CD4-positive, alpha-beta memory T cell (primary cell): ENCODE data around the gene PRDM12. TPM values are rescaled to one million over a fixed set of nuclear protein-coding genes. Genes with fewer than 3 reads are reported as not detected.

Experiments
- CTCF ChIA-PET: fragments of 350-600 bp; sonication (Branson Sonifier 250); formaldehyde crosslinking; loops from one replicate; lab custom pipeline; 2021; ENCODE audit warnings: inconsistent platforms; ENCODE audit not compliant: partially characterized antibody; lab: Charles Lee
- POLR2A ChIA-PET: fragments of 350-600 bp; sonication (Branson Sonifier 250); formaldehyde crosslinking; loops from one replicate; lab custom pipeline; 2021; ENCODE audit not compliant: partially characterized antibody; lab: Charles Lee
- DNase-seq, 5 donors: peaks; one replicate each; pipeline versions ENCODE4 v3.0.0 to v3.0.0-alpha.2; 2020 to 2022; ENCODE audit warnings: mixed read lengths in 1 of 5
- H3K27ac ChIP-seq: one replicate; pipeline ENCODE4 v1.7.0; 2013; ENCODE audit warnings: low read depth, low read length
- H3K27me3 ChIP-seq: 2 replicates; pipeline ENCODE4 v1.7.0; 2013; ENCODE audit warnings: mild to moderate bottlenecking, low read length, moderate library complexity; ENCODE audit not compliant: insufficient read depth
- H3K36me3 ChIP-seq: 2 replicates; pipeline ENCODE4 v1.7.0; 2013; ENCODE audit warnings: mild to moderate bottlenecking, low read length, moderate library complexity; ENCODE audit not compliant: insufficient read depth
- H3K4me1 ChIP-seq: 2 replicates; pipeline ENCODE4 v1.7.0; 2013; ENCODE audit warnings: mild to moderate bottlenecking, low read length, moderate library complexity; ENCODE audit not compliant: insufficient read depth
- H3K4me3 ChIP-seq, 2 donors: one replicate each; pipeline ENCODE4 v1.7.0; 2013; ENCODE audit warnings: low read length in 2 of 2, mild to moderate bottlenecking in 1 of 2
- H3K9me3 ChIP-seq, 2 donors: one replicate each; pipeline ENCODE4 v1.7.0; 2013; ENCODE audit warnings: low read length in 2 of 2, control low read depth in 1 of 2; ENCODE audit not compliant: control insufficient read depth in 1 of 2
- H3K27ac Mint-ChIP-seq, 7 donors: one replicate each; pipeline ENCODE4 v1.8.0; 2020 to 2021; ENCODE audit warnings: mixed read lengths in 7 of 7, mild to moderate bottlenecking in 6 of 7, inconsistent platforms in 3 of 7, moderate library complexity in 3 of 7
- H3K27me3 Mint-ChIP-seq, 2 donors: one replicate each; pipeline ENCODE4 v1.8.0; 2020 to 2021; ENCODE audit warnings: mixed read lengths in 2 of 2
- H3K36me3 Mint-ChIP-seq, 2 donors: one replicate each; pipeline ENCODE4 v1.8.0; 2020 to 2021; ENCODE audit warnings: mixed read lengths in 2 of 2, inconsistent platforms in 1 of 2, mild to moderate bottlenecking in 1 of 2
- H3K4me1 Mint-ChIP-seq, 4 donors: one replicate each; pipeline ENCODE4 v1.8.0; 2020 to 2021; ENCODE audit warnings: mixed read lengths in 4 of 4, mild to moderate bottlenecking in 1 of 4
- H3K4me3 Mint-ChIP-seq, 8 donors: one replicate each; pipeline ENCODE4 v1.8.0; 2020 to 2021; ENCODE audit warnings: mixed read lengths in 8 of 8, mild to moderate bottlenecking in 7 of 8, moderate library complexity in 6 of 8, inconsistent platforms in 3 of 8
- H3K9me3 Mint-ChIP-seq, 8 donors: one replicate each; pipeline ENCODE4 v1.8.0; 2020 to 2021; ENCODE audit warnings: mixed read lengths in 8 of 8, mild to moderate bottlenecking in 5 of 8, inconsistent platforms in 3 of 8, moderate library complexity in 1 of 8
- intact Hi-C: fragments of 100-400 bp; cut with micrococcal nuclease; formaldehyde crosslinking; loops from one replicate; pipeline ENCODE4 v1.15.1; 2023
- polyA plus RNA-seq, 2 donors: library from polyadenylated mRNA; unstranded; fragments of 300-500 nt; fragmentation: Illumina TruSeq; gene quantifications; one replicate each; pipeline ENCODE4 v1.2.3, GENCODE V29; 2021
- total RNA-seq, 2 experiments: library from RNA; stranded (reverse); gene quantifications; one replicate each; pipeline ENCODE4 v1.2.3, GENCODE V29; 2021

The PRDM12 gene
- total and polyA plus RNA-seq, 4 experiments from 2014 or later: 0.11 TPM; not detected in 3

- Mint-ChIP-seq H3K27ac (no peak overlapping the region), H3K4me1 (peaks cover 5 to 29% (median 20%) of the 10 kb centered on the region in 4 donors), H3K9me3 (peaks cover 0 to 2% (median 0%) of the 10 kb centered on the region in 8 donors), H3K4me3 (peak overlapping the region in 2 of 8 donors; percentile 2 to 28), H3K36me3 (no peaks in the 10 kb centered on the region), H3K27me3 (peaks cover 35 to 43% of the 10 kb centered on the region in 2 donors)
- Histone ChIP-seq H3K9me3 (no peaks in the 10 kb centered on the region), H3K4me1 (peaks cover 43% of the 10 kb centered on the region), H3K36me3 (no peaks in the 10 kb centered on the region), H3K27me3 (peaks cover 22% of the 10 kb centered on the region), H3K4me3 (no peak overlapping the region), H3K27ac (no peak overlapping the region)
- CTCF ChIA-PET: no interaction called here
- POLR2A ChIA-PET: interaction anchor here (0.9 to 1.0 kb wide), 2 partner anchors 16 to 38 kb away, joined by 3 read pairs; no protein-coding TSS in a partner anchor
- no peak for DNase-seq
- intact Hi-C loops: no loop called here
Observed at GRCh38 chr9:130666393-130667119, 2.2 kb downstream of the PRDM12 start.

GRCh38 chr9:130667120-130667435, 2.7 kb downstream of the PRDM12 start:
- Mint-ChIP-seq H3K9me3 (peaks cover 0 to 2% (median 0%) of the 10 kb centered on the region in 8 donors), H3K4me1 (peaks cover 5 to 24% (median 17%) of the 10 kb centered on the region in 4 donors), H3K4me3 (no peak overlapping the region), H3K36me3 (no peaks in the 10 kb centered on the region), H3K27me3 (peaks cover 30 to 37% of the 10 kb centered on the region in 2 donors), H3K27ac (no peak overlapping the region)
- peaks cover 38% of the 10 kb centered on the region for H3K4me1 ChIP-seq
- no peak overlapping the region for H3K4me3 ChIP-seq
- ChIA-PET POLR2A (no interaction called here), CTCF (no interaction called here)
- no peak overlapping the region for H3K27ac ChIP-seq
- intact Hi-C loops: no loop called here
- no peaks in the 10 kb centered on the region for H3K9me3 ChIP-seq
- peaks cover 17% of the 10 kb centered on the region for H3K27me3 ChIP-seq
- DNase-seq: no peak
- no peaks in the 10 kb centered on the region for H3K36me3 ChIP-seq

GRCh38 chr9:130668196-130668595, 3.8 kb downstream of the PRDM12 start:
- Histone ChIP-seq H3K36me3 (no peaks in the 10 kb centered on the region), H3K27ac (no peak overlapping the region), H3K9me3 (no peaks in the 10 kb centered on the region), H3K4me3 (no peak overlapping the region), H3K27me3 (peaks cover 9% of the 10 kb centered on the region), H3K4me1 (peaks cover 27% of the 10 kb centered on the region)
- peaks cover 23 to 31% of the 10 kb centered on the region in 2 donors for H3K27me3 Mint-ChIP-seq
- no peak for DNase-seq
- no peak overlapping the region for H3K27ac Mint-ChIP-seq
- intact Hi-C loops: no loop called here
- POLR2A ChIA-PET: no interaction called here
- H3K4me1 Mint-ChIP-seq: peaks cover 4 to 15% (median 9%) of the 10 kb centered on the region in 4 donors
- no peak overlapping the region for H3K4me3 Mint-ChIP-seq
- CTCF ChIA-PET: no interaction called here
- no peaks in the 10 kb centered on the region for H3K36me3 Mint-ChIP-seq
- no peaks in the 10 kb centered on the region for H3K9me3 Mint-ChIP-seq

- Mint-ChIP-seq H3K9me3 (no peaks in the 10 kb centered on the region), H3K27ac (no peak overlapping the region), H3K27me3 (peaks cover 23 to 29% of the 10 kb centered on the region in 2 donors), H3K36me3 (no peaks in the 10 kb centered on the region), H3K4me1 (peaks cover 4 to 13% (median 9%) of the 10 kb centered on the region in 4 donors), H3K4me3 (no peak overlapping the region)
- H3K4me3 ChIP-seq: no peak overlapping the region
- intact Hi-C loops: no loop called here
- no peaks in the 10 kb centered on the region for H3K9me3 ChIP-seq
- POLR2A ChIA-PET: no interaction called here
- H3K27ac ChIP-seq: no peak overlapping the region
- DNase-seq: no peak
- no peaks in the 10 kb centered on the region for H3K36me3 ChIP-seq
- CTCF ChIA-PET: no interaction called here
- H3K27me3 ChIP-seq: peaks cover 9% of the 10 kb centered on the region
- peaks cover 22% of the 10 kb centered on the region for H3K4me1 ChIP-seq
Observed at GRCh38 chr9:130668659-130669058, 4.3 kb downstream of the PRDM12 start.

GRCh38 chr9:130669965-130670364, 5.6 kb downstream of the PRDM12 start:
- Mint-ChIP-seq H3K9me3 (no peaks in the 10 kb centered on the region), H3K4me3 (no peak overlapping the region), H3K36me3 (no peaks in the 10 kb centered on the region), H3K27me3 (peaks cover 18 to 24% of the 10 kb centered on the region in 2 donors), H3K27ac (no peak overlapping the region), H3K4me1 (peaks cover 4 to 8% (median 7%) of the 10 kb centered on the region in 4 donors)
- Histone ChIP-seq H3K9me3 (no peaks in the 10 kb centered on the region), H3K4me1 (peaks cover 11% of the 10 kb centered on the region), H3K27ac (no peak overlapping the region), H3K36me3 (no peaks in the 10 kb centered on the region), H3K27me3 (peaks cover 9% of the 10 kb centered on the region), H3K4me3 (no peak overlapping the region)
- ChIA-PET POLR2A (no interaction called here), CTCF (no interaction called here)
- intact Hi-C loops: no loop called here
- no peak for DNase-seq

GRCh38 chr9:130670644-130671043, 6.2 kb downstream of the PRDM12 start:
- Mint-ChIP-seq H3K27ac (no peak overlapping the region), H3K27me3 (peaks cover 14 to 19% of the 10 kb centered on the region in 2 donors)

GRCh38 chr9:130672466-130672865, 8.1 kb downstream of the PRDM12 start:
- H3K27ac ChIP-seq: no peak overlapping the region

More at GRCh38 chr9:130670644-130671043, 6.2 kb downstream of the PRDM12 start:
- no peak for DNase-seq
- ChIA-PET POLR2A (no interaction called here), CTCF (no interaction called here)
- H3K27me3 ChIP-seq: peaks cover 9% of the 10 kb centered on the region
- Mint-ChIP-seq H3K4me3 (no peak overlapping the region), H3K36me3 (no peaks in the 10 kb centered on the region), H3K4me1 (peaks cover 0 to 3% (median under 1%) of the 10 kb centered on the region in 4 donors), H3K9me3 (no peaks in the 10 kb centered on the region)
- H3K27ac ChIP-seq: no peak overlapping the region
- no peak overlapping the region for H3K4me3 ChIP-seq
- H3K36me3 ChIP-seq: no peaks in the 10 kb centered on the region
- no peaks in the 10 kb centered on the region for H3K9me3 ChIP-seq
- intact Hi-C loops: no loop called here
- peaks cover 6% of the 10 kb centered on the region for H3K4me1 ChIP-seq

More at GRCh38 chr9:130672466-130672865, 8.1 kb downstream of the PRDM12 start:
- Mint-ChIP-seq H3K36me3 (no peaks in the 10 kb centered on the region), H3K27me3 (peaks cover 7 to 12% of the 10 kb centered on the region in 2 donors), H3K27ac (no peak overlapping the region), H3K4me3 (no peak overlapping the region), H3K4me1 (no peaks in the 10 kb centered on the region), H3K9me3 (no peaks in the 10 kb centered on the region)
- no peaks in the 10 kb centered on the region for H3K36me3 ChIP-seq
- CTCF ChIA-PET: no interaction called here
- intact Hi-C loops: no loop called here
- H3K27me3 ChIP-seq: no peaks in the 10 kb centered on the region
- POLR2A ChIA-PET: no interaction called here
- no peaks in the 10 kb centered on the region for H3K9me3 ChIP-seq
- no peaks in the 10 kb centered on the region for H3K4me1 ChIP-seq
- H3K4me3 ChIP-seq: no peak overlapping the region
- no peak for DNase-seq
